GM19463 (cell line): ENCODE measurements around the gene CINP.
"Not testable (repeated sequence)": the region's sequence is repeated elsewhere in the genome, so short reads cannot be mapped to it uniquely, and the experiment has no call there.

Experiments used
- ATAC-seq: cut with Tn5 transposase; IDR thresholded peaks from one replicate; pipeline ENCODE4 v1.9.1; 2021; ENCODE audit warnings: mild to moderate bottlenecking, moderate library complexity; ENCODE audit not compliant: unreplicated experiment

CINP gene

DNA sequence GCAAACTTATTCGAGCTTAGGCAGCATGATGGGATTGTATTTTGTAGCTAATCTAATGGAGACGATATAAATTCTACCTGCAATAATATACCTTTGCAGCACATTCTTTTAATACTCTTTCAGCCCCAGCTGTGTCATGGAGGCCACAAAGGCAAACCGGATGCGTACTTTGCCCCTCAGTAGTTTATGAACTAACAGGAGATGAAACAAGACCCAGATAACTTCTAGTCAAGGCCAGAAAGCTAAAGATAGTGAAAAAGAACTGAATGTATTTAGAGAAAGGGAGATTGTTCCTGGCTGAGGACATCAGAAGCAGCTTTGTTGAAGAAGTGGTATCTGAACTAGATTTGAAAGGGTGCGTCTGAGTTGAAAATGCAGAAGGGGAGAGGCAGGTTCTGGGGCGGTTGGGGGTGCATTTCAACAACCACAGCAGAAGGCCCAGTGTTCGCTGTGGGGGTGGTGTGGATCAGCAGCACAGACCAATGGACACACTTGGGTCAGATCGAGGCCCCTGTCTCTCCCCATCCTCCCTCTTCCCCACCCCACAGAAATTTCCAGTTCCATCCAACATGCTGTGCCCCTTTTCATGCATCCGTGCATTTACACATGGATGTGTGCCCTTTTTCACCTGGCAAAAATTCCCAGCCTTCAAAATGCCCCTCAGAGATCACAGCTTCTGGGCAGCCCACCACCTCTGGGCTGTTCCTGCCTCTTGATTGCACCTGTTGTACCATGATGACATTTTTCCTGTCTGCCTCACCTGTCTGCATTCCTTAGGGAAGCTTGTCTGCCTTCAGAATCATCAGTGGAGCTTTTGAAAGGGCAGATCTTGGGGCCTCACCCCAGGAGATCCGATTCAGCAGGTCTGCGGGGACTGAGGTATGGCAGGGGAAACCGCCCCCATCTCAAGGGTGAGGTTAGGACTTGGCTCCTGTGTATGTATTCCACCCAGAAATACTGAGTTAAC is 41.0 kb downstream of the CINP start:
- ATAC-seq, result no peak

DNA sequence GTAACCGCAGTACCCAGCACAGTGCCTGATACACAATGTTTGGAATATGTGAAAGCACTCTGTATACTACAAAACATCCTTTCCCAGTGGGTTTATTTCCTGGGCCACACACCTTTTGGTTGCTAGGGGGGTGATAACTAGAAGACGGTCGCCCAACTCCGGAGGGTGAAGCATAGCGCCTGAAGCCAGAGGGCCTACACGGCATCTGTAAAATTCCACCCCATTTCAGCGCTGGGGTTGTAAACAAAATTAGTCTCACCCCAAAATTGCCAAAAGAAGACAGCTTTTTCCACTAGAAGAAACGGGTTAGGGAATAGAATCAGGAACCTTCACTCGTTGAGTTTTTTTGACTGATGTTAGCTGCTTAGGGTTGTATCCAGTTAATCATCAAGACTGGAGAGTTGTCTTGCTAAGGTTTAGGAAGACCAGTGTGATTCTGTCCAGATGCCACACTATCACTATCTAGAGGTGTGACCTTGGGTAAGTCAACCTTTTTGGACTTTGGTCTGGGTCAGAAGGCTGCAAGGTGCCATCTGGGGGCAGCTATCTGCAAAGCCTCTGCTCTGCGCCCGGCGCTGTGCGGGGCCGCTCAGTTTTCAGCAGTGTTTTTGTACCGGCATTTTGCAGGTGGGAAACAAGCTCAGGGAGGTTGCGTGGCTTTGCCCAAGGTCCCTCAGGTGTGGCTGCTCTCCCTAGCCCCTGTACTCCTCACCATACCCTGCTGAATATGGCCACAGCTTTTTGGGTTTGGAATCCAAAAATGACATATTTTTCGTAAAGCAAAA is 41.8 kb downstream of the CINP start:
- no peak for ATAC-seq

DNA sequence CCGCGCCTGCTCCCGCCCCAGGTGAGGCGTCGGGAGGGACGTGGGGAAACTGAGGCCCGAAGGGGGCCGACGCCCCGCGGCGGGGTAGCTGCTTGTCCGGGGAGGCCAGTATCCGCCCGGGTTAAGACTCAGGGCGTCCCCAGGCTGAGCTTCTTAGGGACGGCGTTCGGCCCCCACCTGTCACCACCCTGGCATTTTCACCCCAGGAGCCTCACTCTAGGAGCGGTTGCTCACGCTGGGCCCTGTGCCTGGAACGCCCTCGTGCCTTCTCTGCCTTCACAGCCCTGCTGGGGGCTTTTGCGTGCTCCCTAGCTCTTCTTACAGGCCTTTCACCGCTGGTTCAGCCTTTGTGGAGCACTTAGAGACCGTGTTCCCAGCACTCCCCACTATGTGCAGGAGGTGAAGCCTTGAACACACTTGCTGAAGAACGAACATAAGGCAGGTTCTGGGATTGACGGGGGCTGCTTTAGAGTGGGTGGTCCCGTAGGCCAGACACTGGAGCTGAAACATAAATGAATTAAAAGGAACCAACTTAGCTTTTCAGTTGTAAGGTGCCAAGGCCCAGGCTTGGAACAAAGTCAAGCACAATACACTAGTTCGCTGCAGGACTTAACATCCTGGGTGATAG is 42.5 kb downstream of the CINP start:
- peak; percentile 14 for ATAC-seq

DNA sequence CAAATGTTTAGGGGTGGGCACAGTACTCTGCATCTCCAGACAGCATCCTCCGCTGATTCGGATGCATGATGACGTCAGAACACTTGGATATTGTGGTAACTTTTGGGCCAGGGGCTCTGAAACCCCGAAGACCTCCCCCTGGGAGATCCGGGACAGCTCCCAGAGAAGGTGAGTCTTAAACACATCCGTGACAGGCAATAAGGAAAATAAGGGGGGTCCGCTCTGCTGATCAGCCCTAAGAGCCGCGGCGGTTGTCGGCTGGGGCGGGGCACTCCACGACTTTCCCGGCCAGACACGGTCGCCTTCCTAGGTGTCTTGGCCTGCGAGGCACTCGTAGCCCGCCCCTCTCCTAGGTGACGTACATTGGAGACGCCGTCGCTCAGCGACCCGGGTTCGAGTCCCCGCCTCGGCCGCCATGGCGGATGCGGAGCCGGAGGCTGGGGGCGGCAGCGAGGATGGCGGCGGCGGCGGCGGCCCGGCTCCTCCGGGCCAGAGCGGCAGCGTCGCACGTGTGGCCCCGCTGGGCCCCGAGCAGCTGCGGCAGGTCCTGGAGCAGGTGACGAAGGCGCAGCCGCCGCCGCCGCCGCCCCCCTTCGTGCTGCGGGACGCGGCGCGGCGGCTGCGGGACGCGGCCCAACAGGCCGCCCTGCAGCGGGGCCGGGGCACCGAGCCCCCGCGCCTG is 43.2 kb downstream of the CINP start, which contains the start of gene ZNF839:
ZNF839 (plus strand) TSS at position 396 of the 682 bp plus-strand sequence; CDS start at position 416, 20 bp downstream.
- peak; percentile 59 for ATAC-seq

DNA sequence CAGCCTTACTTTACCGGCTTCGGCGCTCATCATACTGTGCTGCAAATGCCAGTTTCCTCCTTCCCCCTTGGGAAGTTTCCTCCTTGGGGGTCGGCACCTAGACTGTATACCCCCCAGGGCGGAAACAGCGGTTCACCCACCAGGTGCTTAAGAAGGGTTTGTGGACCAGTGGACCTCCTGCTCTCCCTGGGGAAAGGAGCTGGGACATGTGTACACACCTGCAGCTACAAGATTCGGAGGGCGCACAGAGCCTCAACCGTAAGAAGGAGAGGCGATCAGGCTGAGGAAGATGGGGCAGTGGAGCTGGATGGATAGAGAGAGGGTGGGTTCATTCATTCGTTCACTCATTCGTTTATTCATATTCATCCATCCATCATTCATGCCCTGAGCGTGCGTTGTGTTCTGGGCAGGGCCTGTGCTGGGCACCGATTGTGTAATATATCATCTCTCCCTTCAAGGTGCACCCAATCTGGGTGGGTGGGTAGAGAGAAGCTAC is 43.9 kb downstream of the CINP start:
- no peak for ATAC-seq

DNA sequence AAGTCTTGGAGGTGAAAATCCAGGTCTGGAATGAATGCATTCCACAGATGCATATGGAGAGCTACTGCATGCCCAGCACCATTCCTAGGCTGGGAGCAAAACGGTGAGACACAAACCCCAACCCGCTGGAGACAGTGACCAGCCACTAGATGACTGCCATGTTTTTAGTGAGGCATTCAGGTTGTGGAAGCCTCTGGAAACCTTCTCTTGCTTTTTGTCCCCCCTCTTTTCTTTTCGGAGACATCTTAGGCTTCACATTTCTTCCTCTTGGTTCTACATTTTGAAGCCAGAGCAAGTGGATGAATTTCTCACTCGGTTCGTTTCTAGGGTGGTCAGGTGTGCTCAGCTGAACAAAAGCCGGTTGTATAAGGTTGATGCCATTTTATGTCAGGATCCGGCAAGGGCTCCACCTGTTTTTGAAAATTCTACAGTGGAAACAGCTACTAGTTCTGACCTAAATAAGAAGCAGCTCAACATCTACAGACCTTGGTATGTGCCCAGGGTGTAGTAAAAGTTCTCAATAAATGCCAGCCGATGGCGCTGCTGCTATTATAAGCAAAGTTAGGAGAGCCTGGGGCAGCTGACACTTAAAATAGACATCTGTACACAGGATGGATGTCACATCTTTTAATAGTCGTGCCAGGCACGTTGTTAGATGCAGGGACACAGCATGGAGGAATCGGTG is 45.0 kb downstream of the CINP start:
- ATAC-seq, result no peak

DNA sequence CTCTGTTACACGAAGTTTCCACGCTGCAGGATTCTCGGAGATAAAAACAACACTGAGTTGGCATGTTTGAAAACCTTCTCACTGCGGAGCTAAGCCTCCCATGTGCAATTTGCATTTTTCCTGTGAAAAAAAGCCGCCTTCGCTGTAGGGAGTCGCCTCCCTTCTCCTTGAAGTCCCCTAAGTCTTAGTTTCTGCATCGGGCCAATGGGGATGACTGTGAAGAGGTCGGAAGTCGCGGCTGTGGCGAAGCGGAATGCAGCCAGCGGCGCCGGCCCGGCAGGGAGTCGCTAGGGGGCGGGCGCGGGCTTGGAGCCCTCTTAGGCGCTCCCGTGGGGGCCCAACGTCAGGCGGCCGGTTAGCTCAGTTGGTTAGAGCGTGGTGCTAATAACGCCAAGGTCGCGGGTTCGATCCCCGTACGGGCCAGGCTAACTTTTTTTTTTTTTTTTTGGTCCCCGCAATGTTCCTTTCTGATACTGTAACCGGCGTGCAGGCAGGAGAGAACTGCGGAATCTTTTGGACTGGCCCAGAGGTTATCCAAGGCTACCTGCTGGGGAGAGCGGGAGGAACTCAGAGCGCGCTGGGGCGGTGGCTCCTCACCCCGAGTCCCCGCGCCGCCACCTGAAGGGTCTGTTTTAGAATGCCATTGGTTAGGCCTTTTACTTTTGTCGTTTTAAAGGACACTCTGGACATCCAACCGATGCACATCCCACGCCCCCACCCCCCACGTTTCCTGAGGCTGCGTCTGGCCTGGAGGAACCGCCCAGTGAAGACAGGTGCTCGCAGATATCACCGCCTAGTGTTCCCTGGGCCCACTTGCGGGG is 45.7 kb downstream of the CINP start:
- peak; percentile 56 for ATAC-seq

DNA sequence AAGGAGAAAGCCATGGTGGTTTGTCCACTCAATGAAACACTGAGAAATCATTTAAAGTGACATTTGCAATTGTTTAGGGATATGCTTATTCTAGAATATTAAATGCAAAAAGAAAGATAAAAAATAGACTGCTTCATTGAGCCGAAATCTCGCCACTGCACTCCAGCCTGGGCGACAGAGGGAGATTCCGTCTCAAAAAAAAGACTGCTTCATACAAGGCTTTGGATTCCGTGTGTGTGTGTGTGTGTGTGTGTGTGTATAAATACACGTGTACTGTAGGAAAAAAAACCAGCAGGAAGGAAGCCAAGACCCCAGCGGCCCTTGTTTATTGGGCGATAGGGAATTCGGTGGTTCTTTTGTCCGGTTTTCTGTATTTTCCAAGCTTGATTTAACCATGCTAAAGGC is 46.4 kb downstream of the CINP start:
- no peak for ATAC-seq

DNA sequence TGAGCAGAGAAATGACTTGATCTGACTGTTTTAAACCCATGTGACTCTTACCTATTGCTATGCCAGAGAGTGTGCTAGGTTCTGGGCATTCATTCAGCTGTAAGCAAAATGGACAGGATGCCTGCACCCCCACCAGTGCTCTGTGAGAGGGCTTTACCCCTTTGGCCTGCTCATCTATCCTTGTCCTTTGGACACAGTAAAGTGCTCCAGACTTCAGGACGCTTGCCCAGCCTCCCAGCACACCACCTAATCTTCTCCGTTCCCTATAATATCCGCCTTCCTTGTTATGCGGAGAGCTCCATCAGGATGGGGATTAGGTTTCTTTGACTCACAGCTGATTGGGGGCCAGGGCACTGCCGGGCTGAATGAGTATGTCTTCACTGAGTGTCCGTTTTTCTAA is 47.6 kb downstream of the CINP start:
- ATAC-seq, result no peak

DNA sequence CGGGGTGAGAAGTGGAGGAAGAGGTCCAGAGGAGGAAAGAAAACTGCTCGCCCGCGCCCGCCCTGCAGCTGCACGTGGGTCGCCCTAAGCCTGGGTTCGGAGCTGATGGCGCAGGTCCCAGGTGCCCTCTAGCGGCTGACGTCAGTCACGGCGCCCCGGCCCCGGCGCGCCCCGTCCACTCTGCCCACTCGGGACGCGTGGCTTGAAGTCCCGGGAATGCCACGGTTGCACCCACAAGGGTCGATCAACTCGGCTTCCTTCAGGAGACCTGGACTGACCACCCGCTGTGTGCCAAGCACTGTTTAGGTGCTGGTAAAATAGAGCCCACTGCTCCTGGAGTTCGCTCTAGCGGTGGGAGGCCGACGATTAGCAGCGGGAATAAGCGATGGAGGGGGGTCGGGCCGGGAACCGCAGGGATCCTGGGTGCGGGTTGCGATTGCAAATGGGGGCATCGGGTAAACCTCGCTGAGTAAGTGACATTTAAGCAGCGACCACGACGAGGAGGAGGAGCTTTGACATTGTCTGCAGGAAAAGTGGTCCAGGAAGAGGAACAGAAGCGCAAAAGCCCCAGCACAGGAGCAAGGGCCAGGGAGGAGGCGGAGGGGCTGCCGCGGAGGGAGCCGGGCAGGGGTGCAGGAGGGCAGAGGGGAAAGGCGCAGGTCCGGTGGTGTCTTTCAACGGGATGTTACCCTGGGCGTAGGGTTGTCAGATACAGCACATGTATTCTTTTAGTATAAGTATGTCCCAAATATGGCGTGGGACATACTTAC is 48.3 kb downstream of the CINP start:
- ATAC-seq, result peak; percentile 61

DNA sequence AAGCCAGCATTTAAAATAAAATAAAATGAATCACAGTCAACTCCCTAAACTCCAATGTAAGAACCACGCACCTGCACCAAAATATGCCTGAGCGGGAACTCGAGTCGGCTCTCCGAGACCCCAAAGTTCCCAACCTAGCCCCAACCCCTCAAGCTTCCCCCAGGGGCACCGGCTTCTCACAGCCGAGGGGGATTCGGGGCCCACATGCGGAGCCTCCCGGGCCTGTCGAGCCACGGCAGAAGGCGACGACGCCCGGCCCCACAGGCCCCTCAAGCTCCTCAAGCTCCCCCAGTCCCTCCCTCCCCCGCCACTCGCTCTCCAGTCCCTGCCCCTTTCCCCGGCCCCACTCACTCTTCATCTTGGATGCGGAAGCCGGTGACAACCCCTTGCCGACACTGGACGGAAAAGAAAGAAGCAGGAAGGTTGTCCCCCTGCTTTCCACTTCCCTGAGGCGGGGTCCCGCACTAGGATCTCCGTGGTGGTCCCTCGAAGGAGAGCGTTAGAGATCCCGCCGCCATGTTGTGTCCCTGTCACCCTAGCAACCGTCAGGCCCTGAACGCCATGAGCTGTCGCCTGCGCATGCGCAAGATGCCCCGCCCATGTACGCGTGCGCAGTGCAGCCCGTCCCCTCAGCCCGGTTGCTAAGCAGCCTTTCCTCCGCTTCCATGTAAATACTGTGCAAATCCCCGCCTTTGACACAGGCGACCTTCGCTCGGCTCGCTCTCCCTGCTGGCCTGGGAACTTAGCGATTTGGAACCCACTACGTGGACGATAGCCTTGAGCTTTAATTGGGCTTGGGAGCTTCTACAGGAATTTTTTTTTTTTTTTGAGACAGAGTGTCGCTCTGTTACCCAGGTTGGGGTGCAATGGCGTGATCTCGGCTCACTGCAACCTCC is 57.8 kb downstream of the CINP start, which contains the start of gene MOK:
MOK (minus strand) TSS at position 554 of the 896 bp plus-strand sequence; CDS start at position 358, 196 bp downstream.
- peak; percentile 95 for ATAC-seq

DNA sequence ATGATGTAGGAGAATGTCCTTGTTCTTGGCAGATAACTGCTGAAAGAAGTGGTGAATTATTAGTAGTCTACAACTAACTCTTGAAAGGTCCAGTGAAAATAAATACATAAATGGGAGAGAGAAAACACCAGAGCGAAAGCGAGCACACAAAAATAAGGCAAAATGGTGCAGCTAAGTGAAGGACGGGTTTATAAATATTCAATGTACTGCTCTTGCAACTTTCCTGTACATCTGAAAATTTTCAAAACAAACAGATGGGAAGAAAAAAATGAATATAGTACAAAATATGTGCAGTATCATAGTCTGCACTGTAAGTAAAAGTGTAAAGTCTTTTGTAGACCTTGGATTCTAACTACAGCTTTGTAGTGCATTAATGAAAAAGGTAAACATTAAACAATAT is 59.0 kb downstream of the CINP start:
- no peak for ATAC-seq

DNA sequence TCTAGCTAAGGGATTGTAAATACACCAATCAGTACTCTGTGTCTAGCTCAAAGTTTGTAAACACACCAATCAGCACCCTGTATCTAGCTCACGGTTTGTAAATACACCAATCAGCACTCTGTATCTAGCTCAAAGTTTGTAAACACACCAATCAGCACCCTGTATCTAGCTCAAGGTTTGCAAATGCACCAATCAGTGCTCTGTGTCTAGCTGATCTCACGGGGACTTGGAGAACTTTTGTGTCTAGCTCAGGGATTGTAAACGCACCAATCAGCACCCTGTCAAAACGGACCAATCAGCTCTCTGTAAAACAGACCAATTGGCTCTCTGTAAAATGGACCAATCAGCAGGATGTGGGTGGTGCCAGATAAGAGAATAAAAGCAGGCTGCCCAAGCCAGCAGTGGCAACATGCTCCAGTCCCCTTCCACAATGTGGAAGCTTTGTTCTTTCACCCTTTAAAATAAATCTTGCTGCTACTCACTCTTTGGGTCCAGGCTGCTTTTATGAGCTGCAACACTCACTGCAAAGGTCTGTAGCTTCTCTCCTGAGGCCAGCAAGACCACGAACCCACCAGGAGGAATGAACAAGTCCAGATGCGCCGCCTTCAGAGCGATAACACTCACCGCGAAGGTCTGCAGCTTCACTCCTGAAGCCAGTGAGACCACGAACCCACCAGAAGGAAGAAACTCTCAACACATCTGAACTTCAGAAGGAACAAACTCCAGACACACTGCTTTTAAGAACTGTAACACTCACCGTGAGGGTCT is 64.2 kb downstream of the CINP start:
- not testable (repeated sequence) for ATAC-seq
